DOHH2 (cell line): ENCODE results near the gene TXNRD2.

Source experiments
- H3F3A ChIP-seq: fragments of 200-600 bp; sonication (generic), shearing (Covaris generic); 2 replicates; pipeline ENCODE4 v1.6.0; 2016; ENCODE audit warnings: antibody characterized with exemption, mild to moderate bottlenecking; ENCODE audit not compliant: control insufficient read depth, insufficient read depth
- H3K27ac ChIP-seq: fragments of 200-600 bp; sonication (generic); 2 replicates; pipeline ENCODE4 v1.5.1; 2014; ENCODE audit warnings: low read depth, mild to moderate bottlenecking, low read length, moderate library complexity
- H3K27me3 ChIP-seq: fragments of 200-600 bp; sonication (generic); 2 replicates; pipeline ENCODE4 v1.6.1; 2014; ENCODE audit warnings: mild to moderate bottlenecking, low read length, mixed read lengths; ENCODE audit not compliant: control insufficient read depth
- H3K36me3 ChIP-seq: fragments of 200-600 bp; sonication (generic); 2 replicates; pipeline ENCODE4 v1.6.1; 2014; ENCODE audit warnings: mild to moderate bottlenecking, low read length, moderate library complexity, mixed read lengths; ENCODE audit not compliant: control insufficient read depth
- H3K4me1 ChIP-seq: fragments of 200-600 bp; sonication (generic); 2 replicates; pipeline ENCODE4 v1.6.1; 2014; ENCODE audit warnings: mild to moderate bottlenecking, low read length, mixed read lengths; ENCODE audit not compliant: control insufficient read depth
- H3K4me2 ChIP-seq: fragments of 200-600 bp; sonication (generic); 2 replicates; pipeline ENCODE4 v1.6.0; 2014; ENCODE audit warnings: mild to moderate bottlenecking, low read length, moderate library complexity
- H3K4me3 ChIP-seq: fragments of 200-600 bp; sonication (generic); 2 replicates; pipeline ENCODE4 v1.5.1; 2014; ENCODE audit warnings: mild to moderate bottlenecking, low read length, mixed read lengths
- H3K79me2 ChIP-seq: fragments of 200-600 bp; sonication (generic); 2 replicates; pipeline ENCODE4 v1.6.1; 2014; ENCODE audit warnings: mild to moderate bottlenecking, low read length, mixed read lengths; ENCODE audit not compliant: control insufficient read depth
- H3K9me2 ChIP-seq: fragments of 200-600 bp; sonication (generic); replicated peaks from 2 replicates; pipeline ENCODE4 v1.6.1; 2014; ENCODE audit warnings: mild to moderate bottlenecking, low read length, mixed read lengths; ENCODE audit not compliant: control insufficient read depth
- H3K9me3 ChIP-seq: fragments of 200-600 bp; sonication (generic); 2 replicates; pipeline ENCODE4 v1.6.1; 2014; ENCODE audit warnings: antibody characterized with exemption, low read length, mixed read lengths; ENCODE audit not compliant: control insufficient read depth, insufficient read depth
- H4K20me1 ChIP-seq: fragments of 200-600 bp; sonication (generic); 2 replicates; pipeline ENCODE4 v1.6.0; 2014; ENCODE audit warnings: low read depth, mild to moderate bottlenecking, antibody characterized with exemption, low read length, moderate library complexity; ENCODE audit not compliant: control insufficient read depth, insufficient read depth
- CTCF ChIP-seq: fragments of 200-600 bp; sonication (generic); IDR thresholded peaks from one replicate; pipeline ENCODE4 v1.5.1; 2014; ENCODE audit warnings: antibody characterized with exemption, mild to moderate bottlenecking, low read depth, low read length; ENCODE audit not compliant: poor library complexity, severe bottlenecking
- EZH2phosphoT487 ChIP-seq: fragments of 200-600 bp; sonication (generic); IDR thresholded peaks from 2 replicates; pipeline ENCODE4 v1.6.1; 2017; ENCODE audit warnings: borderline replicate concordance, mild to moderate bottlenecking, antibody characterized with exemption, low read length, moderate library complexity, mixed read lengths

Gene TXNRD2

GRCh38 chr22:19915287-19915954 is 26.2 kb downstream of the TXNRD2 start:
- Histone ChIP-seq H3K79me2 (no peaks in the 10 kb centered on the region), H3K9me3 (no peaks in the 10 kb centered on the region), H3K4me2 (no peak overlapping the region), H4K20me1 (no peaks in the 10 kb centered on the region), H3K4me3 (no peak overlapping the region), H3K27me3 (no peaks in the 10 kb centered on the region), H3K9me2 (no peaks in the 10 kb centered on the region), H3K36me3 (no peaks in the 10 kb centered on the region), H3K4me1 (no peaks in the 10 kb centered on the region), H3K27ac (no peak overlapping the region), H3F3A (no peaks in the 10 kb centered on the region)
- TF ChIP-seq CTCF (no peak), EZH2phosphoT487 (no peak)

- H3K9me3 ChIP-seq, result no peaks in the 10 kb centered on the region
- no peaks in the 10 kb centered on the region for H3K9me2 ChIP-seq
- no peaks in the 10 kb centered on the region for H4K20me1 ChIP-seq
- no peaks in the 10 kb centered on the region for H3K36me3 ChIP-seq
- H3K4me3 ChIP-seq, result no peak overlapping the region
- no peak overlapping the region for H3K27ac ChIP-seq
- peaks cover 6% of the 10 kb centered on the region for H3K4me1 ChIP-seq
- no peaks in the 10 kb centered on the region for H3K27me3 ChIP-seq
- TF ChIP-seq CTCF (no peak), EZH2phosphoT487 (no peak)
- H3K79me2 ChIP-seq, result no peaks in the 10 kb centered on the region
- H3F3A ChIP-seq, result no peaks in the 10 kb centered on the region
- no peak overlapping the region for H3K4me2 ChIP-seq
These were observed 27.2 kb downstream of the TXNRD2 start for GRCh38 chr22:19914201-19914943.

- Histone ChIP-seq H3K9me2 (no peaks in the 10 kb centered on the region), H3K4me3 (no peak overlapping the region), H3F3A (no peaks in the 10 kb centered on the region), H3K4me2 (no peak overlapping the region), H3K27ac (no peak overlapping the region), H3K79me2 (no peaks in the 10 kb centered on the region), H3K4me1 (peaks cover 7% of the 10 kb centered on the region), H3K9me3 (no peaks in the 10 kb centered on the region), H4K20me1 (no peaks in the 10 kb centered on the region), H3K27me3 (no peaks in the 10 kb centered on the region), H3K36me3 (no peaks in the 10 kb centered on the region)
- TF ChIP-seq CTCF, result no peak
- TF ChIP-seq EZH2phosphoT487, result no peak
These were observed 28.2 kb downstream of the TXNRD2 start for GRCh38 chr22:19913337-19913936.
